HCT116 (cell line): Measurements from ENCODE around the gene MSLN.

Source experiments
- CEBPB ChIP-seq: IDR thresholded peaks from 2 replicates; pipeline ENCODE4 v1.6.1; 2012; ENCODE audit warnings: low read depth
- CTCF ChIP-seq, 3 experiments: fragments of 200-600 bp in 1 of 3; sonication (generic) in 1 of 3; IDR thresholded peaks in 2 of 3; conservative IDR thresholded peaks in 1 of 3; 2 replicates each; pipeline ENCODE4 v1.5.1; 2012 to 2017; ENCODE audit warnings: low read depth in 2 of 3, low read length in 2 of 3, antibody characterized with exemption in 1 of 3, borderline replicate concordance in 1 of 3, control low read depth in 1 of 3, mild to moderate bottlenecking in 1 of 3, mixed read lengths in 1 of 3, mixed run types in 1 of 3, moderate library complexity in 1 of 3; ENCODE audit not compliant: insufficient read depth in 1 of 3
- EZH2 ChIP-seq: fragments of 200-600 bp; sonication (generic); IDR thresholded peaks from 2 replicates; pipeline ENCODE4 v1.6.1; 2017; ENCODE audit warnings: antibody characterized with exemption, mixed run types
- JUND ChIP-seq: IDR thresholded peaks from 2 replicates; pipeline ENCODE4 v1.6.1; 2012
- REST ChIP-seq: IDR thresholded peaks from 2 replicates; pipeline ENCODE4 v1.6.1; 2012; ENCODE audit warnings: low read depth
- ZNF274 ChIP-seq: fragments of 200-500 bp; sonication (Bioruptor generic); IDR thresholded peaks from 2 replicates; pipeline ENCODE4 v1.6.1; 2014; ENCODE audit warnings: mild to moderate bottlenecking, low read depth, low read length, inconsistent platforms

GRCh38 chr16:764184-764750, 3.7 kb downstream of the MSLN start:
- TF ChIP-seq CEBPB (no peak), JUND (no peak), REST (no peak), EZH2 (no peak), CTCF (IDR thresholded peaks at IDR 0.05 in 2 of 3, conservative IDR thresholded peaks at IDR 0.05 in 1 of 3; ENCODE audit: borderline replicate concordance in 1 of 3, insufficient read depth in 1 of 3, low read depth in 2 of 3, low read length in 2 of 3) (no peak), ZNF274 (no peak)
